HG03354 (cell line): Measurements from ENCODE around the gene SLC25A24.

Experiments used
- ATAC-seq: cut with Tn5 transposase; IDR thresholded peaks from one replicate; pipeline ENCODE4 v1.9.1; 2021; ENCODE audit warnings: mild to moderate bottlenecking; ENCODE audit not compliant: unreplicated experiment, poor library complexity, severe bottlenecking

SLC25A24 gene

DNA sequence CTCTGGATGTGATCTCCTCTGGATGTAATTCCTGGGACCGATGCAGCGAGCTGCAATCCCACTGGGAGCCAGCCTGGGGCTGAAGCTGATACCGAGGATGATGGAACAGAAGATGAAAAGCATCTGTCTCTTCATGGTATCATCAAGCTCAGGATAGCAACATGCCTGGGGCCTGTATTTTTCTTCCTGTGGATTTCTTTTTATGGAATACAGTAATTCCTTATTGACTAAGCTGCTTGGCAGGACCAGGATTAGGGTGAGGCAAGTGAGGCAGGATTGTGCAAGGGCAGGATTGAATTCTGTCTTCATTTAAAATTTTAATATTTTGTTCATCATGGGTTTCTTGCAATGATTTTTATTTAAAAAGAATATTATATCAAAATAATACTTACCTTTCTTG is 86.6 kb downstream of the SLC25A24 start:
- no peak for ATAC-seq

DNA sequence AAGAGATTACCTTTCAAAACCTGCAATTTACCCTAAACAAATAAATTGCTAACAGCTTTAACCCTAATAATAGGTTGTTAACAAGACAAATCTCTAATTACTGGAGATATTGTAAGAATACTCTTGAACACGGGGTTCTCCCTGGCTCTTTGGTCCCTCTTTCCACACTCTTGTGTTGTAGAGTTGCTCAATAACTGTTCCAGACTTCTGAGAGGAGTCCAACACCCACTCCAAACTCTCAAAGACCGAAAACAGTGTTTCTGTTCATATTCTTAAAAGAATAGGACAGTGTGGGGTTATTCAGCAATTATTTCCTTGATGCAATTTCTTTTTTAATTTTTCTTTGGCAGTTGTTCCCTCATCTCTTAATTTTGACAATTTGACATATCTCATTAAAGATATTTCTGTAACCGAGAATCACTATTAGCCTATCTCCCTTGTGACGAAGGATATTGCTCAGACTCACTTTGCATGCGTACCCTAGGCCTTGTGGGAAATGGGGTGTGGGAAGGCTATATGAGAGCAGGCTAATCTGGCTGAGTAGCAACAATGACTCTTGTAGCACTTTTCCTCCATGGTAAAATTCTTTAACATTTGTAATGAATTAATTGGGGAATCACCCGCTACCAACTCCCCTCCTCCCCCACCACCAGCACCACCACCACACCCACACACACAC is 90.7 kb downstream of the SLC25A24 start:
- ATAC-seq = no peak

DNA sequence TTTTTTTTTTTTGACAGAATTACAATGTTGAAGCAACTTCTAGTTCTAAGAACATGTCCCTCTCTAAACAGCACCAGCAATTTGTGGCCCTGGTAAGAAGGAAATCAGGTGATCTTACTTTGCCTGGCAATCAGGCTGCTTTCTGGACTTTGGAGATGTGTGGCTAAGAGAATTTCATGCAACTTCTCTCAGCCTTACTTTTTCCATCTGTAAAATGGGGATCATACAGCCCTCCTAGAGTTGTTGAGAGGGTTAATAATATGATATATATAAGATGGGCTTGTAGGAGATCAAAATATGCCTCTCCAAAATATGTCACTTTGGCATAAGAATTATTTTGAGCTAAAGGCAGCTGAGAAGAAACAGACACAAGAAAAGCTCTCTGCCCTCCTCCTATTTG is 92.0 kb downstream of the SLC25A24 start:
- no peak for ATAC-seq

DNA sequence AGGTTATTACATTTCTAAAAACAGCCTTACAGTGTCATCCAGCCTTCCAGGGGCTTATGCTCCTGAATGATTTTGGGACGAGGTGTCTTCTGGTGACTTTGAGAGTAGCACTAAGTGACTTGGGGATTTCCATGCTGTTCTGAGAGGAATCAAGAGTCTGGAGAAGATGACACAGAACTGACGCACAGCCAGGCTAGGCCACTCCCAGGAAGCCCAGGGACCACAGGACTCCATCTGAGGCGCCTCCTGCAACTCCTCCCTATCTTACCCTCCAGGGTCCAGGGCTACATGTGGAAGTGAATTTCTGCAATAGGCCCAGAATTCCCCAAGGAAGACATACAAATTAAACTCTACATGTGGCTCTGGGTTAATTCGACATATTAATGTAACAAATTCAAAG is 92.5 kb downstream of the SLC25A24 start:
- ATAC-seq = no peak

DNA sequence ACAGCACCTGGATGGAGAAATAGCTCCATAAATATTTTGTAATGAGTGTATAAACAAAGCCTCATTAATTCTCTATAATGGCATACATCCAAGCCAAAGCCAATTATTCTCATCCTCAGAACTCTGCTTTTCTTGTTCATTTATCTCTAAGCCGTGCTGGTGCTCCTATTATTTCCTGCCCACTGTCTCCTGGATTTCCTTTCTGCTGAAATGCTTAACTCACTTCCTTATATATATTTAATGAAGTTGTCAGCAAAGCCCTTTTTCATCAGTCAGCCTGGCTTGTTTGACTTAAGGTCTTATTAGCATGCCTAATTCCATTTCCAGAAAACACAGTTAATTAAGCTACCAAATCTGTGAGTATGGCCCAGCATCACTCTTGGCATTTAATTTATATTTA is 93.4 kb downstream of the SLC25A24 start:
- no peak for ATAC-seq

GRCh38 chr1:108100148-108100547 is 100.0 kb downstream of the SLC25A24 start:
- no peak for ATAC-seq

- no peak for ATAC-seq
Measured at GRCh38 chr1:108097018-108097417, 103.1 kb downstream of the SLC25A24 start.

GRCh38 chr1:108096089-108096488 is 104.1 kb downstream of the SLC25A24 start:
- no peak for ATAC-seq

GRCh38 chr1:108089477-108089876 is 110.7 kb downstream of the SLC25A24 start:
- ATAC-seq = no peak

DNA sequence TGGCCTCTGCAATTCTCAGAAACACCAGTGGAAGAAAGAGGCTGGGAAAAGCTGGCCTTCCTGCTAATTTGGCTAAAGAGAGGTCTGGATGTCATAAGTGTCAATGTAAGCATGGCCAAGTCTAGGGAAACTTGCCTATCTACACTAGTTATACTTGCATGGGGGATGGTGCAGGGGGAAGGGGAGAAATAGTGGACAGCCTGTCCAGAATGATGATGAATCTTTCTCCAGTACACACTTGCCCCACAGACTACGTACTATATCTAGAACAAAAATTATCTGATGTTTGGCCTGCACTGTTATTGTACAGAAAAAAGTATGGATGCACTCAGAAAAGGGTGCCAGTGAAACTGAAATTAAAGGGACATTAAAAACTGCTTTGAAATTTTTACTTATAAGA is 114.5 kb downstream of the SLC25A24 start:
- no peak for ATAC-seq

DNA sequence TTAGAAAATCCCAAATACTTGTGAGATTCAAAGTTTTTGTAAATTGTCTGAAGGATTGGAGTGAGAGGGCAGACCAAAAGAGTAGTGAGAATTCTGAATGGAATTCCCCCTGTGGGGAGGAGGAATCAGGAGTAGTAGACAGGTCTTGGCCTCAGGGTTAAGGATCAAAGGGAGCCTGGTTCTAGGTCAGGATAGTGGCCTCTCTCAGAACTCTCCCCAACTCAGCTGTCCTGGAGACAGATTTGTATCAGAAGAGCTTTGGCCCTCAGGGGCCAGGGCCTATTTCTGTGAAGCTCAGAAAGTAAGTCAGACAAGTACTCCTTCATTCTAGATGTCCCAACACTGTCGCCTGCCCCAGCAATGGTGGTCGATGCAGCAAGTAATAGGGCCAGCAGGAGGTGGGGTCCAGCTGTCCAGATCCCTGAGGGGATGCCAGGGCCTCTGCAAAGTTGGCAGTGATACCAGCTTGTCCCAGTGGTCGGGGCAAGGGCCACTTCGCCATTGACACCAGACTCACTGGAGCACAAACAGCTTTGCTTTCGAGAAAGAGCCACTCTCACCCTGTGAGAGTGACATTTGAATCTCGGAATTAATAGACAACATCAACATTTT is 115.2 kb downstream of the SLC25A24 start:
- no peak for ATAC-seq
